COLO668 (cell line): ENCODE data around the gene TXNDC11.

ENCODE experiments used
- DNase-seq: peaks from one replicate; lab custom pipeline; 2025; ENCODE audit not compliant: unreplicated experiment; lab: John Stamatoyannopoulos, UW

TXNDC11 gene

GRCh38 chr16:11632455-11632939, 110.2 kb downstream of the TXNDC11 start:
- no peak for DNase-seq

DNA sequence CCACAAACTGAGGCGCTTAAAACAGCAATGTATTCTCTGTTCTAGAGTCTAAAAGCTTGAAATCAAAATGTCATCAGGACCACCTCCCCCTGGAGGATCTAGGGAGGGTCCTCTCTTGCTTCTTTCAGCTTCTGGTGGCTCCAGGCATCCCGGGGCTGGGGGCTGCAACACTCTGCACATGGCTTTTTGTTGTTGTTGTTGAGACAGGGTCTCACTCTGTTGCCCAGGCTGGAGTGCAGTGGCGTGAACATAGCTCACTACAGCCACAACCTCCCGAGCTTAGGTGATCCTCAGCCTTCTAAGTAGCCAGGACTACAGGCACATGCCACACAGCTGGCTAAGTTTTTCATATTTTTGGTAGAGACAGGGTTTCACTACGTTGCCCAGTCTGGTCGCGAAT, 111.4 kb downstream of the TXNDC11 start:
- no peak for DNase-seq

- DNase-seq: no peak
Measured at GRCh38 chr16:11630768-11631056, 111.9 kb downstream of the TXNDC11 start.

DNA sequence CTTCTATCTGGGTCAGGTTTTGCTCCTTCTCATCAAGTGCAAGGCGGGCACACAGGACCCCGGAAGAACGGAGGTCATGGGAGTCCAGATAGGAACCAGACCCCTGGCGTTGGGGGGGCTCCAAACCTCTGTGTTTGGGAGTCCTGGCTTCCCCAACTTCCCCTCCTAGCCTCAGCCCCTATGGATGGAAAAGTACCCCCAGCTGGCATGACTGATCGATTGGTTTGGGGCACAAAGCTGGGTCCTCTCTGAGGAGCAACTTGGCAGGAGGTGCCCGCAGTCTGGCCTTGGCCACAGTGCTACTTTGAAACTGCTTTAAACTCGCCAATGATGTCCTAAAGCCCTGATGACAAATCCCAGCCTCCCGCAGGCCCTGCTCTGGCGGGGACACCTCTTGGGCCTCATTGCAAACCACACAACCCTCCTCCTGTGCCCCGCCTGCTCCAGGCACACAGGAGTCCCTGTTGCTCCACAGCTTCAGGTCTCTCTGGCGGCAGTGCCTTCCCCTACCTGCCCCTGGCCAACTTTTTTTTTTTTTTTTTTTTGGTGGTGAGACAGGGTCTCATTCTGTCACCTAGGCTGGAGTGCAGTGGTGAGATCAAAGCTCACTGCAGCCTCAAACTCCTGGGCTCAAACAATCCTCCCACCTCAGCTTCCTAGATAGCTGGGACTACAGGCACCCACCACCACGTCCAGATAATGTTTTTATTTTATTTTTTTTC, 112.5 kb downstream of the TXNDC11 start:
- DNase-seq: peak; percentile 24
